Caki2 (cell line): ENCODE data around the gene GLRX5. TPM values are rescaled to one million over a fixed set of nuclear protein-coding genes. Genes with fewer than 3 reads are reported as not detected.

Experiments
- DNase-seq: peaks from one replicate; pipeline ENCODE4 v3.0.0-alpha.2; 2015; ENCODE audit warnings: low read depth
- in situ Hi-C: cut with HindIII; loops from 2 replicates; pipeline ENCODE4 v1.10.0; 2016; ENCODE audit warnings: low sequenced_read_pairs, low pct_unique_long_range_greater_than_20kb, mixed read lengths
- total RNA-seq: library from RNA; depleted of rRNA; stranded (reverse); fragments of >200 nt; shearing (Covaris generic); gene quantifications from 2 replicates; pipeline ENCODE4 v1.2.3, GENCODE V29; 2014; ENCODE audit warnings: low replicate concordance

The GLRX5 gene
- total RNA-seq, 1 experiment from 2014 or later = 41.8 TPM

DNA sequence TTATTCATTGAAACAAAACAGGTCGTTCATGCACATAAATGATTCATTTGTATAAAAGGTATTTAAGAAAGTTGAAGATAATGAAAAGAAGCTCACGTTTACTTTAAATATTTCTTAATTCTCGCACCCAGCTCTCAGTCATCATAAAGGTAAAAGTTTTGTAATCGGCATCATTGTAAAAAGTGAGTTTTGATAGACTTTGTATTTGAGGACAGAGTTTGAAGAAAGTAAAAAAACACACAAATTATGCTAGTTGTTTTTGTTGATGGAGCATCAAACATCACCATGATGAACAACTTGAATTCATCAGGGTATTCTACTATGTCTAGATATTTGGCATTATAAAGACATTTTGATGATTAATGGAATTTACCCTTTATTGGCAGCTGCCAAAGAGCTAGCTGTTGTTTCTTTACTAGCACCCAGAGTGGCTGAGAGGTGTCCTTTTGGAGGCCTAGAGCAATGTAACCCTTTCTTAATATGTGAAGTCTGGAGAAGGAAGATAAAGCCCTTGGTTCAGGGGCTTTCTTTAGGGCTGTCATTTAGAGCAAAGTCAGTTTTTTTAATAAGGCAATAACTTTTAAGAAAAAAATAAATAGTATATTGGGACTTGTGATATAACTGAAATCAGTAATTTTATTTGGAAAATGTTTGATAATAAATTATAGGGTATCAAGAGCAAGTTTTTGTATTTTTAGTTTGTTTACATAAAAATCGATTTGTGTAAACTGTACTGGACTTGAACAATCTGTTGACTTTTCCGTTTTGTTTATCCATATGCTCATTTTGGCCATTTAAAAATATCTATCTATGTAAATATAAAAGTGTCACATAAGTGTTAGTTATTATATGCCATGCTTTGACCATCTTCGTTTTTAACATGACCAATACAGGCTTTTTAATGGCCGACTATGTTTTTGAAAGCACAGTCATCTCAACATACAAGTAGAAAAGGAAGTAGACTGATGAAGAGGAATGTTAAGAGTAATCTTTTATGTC is 7.4 kb downstream of the GLRX5 start:
- DNase-seq = no peak
- in situ Hi-C loops = no loop called here

DNA sequence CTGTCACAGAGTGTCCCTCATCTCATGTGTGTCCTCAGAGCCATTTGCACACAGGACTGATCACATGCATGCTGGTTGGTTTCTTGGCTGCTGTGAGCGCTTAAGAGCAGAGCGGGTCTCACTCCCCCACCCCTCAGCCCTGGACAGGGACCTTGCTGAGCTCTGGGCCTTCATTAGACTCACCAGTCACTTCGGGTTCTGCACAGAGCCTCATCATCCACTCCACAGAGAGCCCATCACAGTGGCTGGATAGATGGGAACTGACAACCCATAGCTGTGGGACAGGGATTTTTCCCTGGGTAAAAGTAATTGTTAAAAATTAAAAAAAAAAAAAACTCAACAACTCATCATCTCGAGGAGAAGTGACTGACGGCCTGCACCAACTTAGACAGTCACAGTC is 8.2 kb downstream of the GLRX5 start:
- DNase-seq = no peak
- in situ Hi-C loops = no loop called here

DNA sequence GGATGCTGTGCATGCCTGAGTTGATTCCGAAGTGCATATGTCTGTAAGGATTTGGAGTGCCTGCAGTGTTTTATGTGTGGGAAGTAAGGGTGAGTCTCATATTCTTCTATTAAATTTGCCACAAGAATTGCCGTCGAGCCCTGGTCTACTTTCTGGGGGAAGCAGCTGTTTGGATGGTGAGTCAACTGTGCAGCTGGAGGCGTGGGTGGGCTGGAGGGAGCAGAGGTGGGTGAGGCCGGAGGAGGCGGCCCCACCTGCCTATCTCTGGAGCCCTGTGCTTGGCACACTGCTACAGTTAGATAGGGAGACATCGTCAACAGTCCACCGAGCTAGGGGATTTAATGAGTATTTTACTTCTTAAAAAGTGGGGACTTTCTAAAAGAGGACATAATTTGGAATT is 9.7 kb downstream of the GLRX5 start:
- in situ Hi-C loops = no loop called here
- no peak for DNase-seq

DNA sequence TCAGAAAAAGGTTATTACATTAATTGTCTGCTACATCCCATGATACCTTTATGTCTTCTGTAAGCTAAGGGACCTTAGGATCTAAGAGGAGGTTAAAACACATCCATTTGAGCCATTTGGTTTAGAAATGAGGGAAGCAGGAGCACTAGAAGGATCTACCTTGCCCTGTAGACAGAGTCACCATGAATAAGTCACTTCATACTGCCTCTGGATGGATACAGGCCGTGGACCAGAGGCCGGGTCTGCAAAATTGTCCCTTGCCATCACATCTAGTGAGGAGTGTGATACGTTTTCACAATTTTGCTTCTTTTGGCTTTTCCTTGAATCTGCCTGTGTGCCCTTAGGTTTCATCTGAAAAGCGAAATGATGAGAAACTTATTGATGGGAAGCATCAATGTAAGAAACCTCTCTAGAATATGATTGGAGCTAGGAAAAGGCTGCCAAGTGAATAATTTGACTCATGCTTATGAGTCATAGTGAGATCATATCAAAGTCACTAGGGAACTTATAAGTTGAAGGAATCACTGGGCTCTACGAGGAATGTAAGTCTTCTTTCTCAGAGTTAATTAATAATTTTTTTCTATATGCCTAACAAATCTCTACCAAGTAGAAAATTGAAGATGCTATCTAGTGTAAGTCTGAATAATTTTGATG is 10.8 kb downstream of the GLRX5 start:
- in situ Hi-C loops = no loop called here

DNA sequence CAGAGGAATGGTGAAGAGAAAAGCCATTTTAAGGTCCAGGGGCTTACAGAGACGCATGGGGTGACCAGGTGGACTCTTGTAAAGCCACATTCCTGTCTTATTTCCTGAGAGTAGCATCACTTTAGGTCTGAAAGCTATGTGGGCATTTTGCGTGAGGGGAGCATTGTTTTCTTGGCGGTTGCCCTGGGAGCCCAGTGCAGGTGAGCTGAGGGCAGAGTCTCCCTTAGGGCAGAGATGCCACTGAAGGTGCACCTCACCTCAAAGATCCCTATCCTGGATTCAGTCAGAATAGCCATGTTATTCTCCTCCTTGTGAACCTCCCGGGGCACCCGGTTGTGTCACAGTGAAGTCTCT is 12.4 kb downstream of the GLRX5 start:
- in situ Hi-C loops = no loop called here
- peak; percentile 3 for DNase-seq

More for the DNA sequence above, 10.8 kb downstream of the GLRX5 start:
- peak; percentile 67 for DNase-seq

DNA sequence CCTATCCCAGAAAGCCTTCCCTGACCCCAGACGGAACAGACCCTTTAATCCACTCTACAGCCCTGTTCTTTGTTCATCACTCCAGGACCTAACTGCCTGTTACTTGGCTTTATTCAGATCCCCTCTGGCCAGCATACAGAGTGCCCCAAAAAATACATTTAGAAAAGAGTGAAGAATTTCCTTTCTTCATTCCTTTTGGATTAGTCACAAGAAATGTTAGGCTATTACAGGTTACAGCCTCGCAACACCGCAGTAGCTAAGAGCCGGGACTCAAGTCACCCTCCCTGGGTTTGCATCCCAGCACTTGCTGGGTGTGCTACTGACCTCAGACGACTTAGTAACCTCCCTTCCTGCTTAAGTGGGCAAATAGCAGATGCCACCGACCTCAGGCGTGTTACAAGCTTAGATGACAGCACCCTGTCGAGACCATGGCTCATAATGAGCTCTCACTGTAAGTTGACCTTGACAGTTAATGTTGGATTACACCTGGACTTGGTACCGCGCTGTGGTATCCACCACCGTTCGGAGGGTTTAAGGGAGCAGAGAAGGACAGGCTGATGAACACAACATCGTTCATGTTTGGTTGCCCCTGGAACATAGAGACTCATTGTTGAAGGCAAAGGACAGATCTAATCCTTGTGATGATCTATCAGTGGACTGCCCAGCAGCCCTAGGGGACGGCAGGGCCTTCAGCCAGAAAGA is 12.9 kb downstream of the GLRX5 start:
- in situ Hi-C loops = no loop called here
- peak; percentile 50 for DNase-seq

DNA sequence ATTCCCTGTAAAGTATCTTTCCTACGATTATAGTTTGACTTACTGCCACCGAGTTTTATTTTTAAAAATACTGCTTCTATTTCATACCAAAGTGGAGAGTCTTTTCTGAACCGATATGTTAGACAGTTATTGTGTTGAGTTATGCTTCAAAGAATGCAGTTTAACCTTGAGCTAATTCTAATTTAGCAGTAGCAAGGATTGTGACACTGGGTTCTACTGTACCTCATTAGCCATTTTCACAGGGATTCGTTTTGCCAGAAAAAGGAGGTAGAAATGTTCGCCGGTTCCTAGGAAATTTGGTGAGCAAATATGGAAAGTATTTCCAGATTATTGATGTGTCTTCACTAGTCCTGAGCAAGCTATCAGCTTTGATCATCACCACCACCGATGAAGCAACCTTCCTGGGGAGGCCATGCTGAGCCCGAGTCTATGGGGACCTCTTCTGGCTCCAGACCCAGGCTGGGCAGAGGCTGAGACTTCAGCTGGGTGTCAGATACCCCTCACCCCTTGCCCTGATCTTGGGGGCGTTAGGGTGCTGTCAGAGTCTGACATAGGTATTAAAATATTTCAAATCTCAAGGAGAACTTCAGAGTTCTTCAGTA is 13.6 kb downstream of the GLRX5 start:
- no peak for DNase-seq
- in situ Hi-C loops = no loop called here

DNA sequence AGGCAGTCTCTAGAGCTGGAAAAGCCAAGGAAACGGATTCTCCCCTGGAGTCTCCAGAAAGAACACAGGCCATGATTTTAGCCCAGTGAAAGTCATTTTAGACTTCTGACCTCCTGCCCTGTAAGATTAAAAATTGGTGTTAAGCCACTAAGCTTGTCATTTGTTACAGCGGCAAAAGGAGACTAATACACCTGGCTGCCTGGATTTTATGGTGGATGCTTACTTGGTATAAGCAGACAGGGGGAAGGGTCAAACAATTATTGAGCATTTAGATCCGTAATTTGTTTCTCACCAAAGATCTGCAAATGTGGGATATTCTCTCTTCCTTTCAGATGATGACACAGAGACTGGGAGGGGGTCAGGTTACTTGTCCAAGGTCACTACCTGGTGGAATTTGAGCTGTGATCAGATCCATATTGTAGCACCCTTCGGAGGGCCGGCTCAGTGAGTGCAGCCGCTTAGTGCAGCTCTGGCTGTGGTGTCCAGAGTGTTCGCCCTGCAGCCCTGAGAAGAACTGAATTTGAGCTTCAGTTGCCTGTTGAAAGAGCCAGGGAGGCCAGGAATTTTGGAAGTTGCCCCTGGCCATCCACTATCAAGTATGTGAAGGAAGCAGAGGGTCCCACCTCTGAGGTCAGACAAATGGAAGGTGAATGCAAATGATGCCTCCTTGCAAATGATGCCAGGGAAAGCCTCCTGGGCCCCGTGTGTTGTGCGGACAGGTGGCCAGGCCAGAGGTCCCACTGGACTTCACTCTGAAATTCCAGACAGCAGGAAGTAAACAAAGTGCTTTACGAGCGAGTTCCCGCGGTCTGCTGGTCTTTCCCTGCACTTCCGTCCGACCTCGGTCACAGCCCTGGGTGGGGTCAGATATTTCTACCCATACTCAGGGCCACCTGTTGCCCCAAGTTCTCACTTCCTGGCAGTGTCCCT is 15.1 kb downstream of the GLRX5 start:
- in situ Hi-C loops = no loop called here

DNA sequence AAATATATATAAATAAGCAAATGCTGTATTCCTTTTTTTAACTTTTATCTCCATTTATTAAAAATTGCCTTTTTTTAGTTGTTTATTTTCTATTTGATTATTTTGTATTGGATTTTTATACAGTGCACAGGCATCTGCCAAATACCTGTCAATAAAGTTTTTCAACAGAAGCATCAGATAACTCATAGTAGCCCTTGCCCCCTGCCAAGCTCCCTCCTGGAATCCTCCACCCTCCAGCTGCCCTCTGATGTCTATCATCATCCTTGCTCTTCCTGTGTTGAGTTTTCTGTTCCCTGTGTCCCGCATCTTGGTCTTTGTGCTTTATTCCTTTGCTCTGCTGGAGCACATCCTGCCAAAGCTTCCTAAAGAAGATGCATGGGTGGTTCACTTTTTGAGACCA is 16.6 kb downstream of the GLRX5 start:
- DNase-seq = no peak
- in situ Hi-C loops = no loop called here

More for the DNA sequence above, 15.1 kb downstream of the GLRX5 start:
- no peak for DNase-seq

DNA sequence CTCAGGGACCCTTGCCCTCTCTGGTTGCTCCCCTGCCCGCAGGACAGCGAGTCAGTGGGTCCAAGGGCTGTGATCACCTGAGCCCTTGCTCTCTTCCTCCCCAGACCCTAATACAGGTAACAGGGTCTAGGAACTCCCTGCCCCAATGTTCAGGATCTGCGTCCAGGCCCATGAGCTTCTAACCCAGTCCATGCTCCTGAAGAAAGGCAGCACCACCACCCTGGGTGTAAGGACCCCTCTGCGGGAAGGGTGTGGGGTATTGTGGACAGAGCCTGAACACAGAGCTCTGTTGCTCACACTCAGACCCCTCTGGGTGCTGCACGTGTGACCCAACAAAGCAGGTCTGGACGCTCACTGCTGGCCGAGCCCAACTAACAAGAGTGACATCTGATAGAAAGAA is 18.3 kb downstream of the GLRX5 start:
- in situ Hi-C loops = no loop called here

DNA sequence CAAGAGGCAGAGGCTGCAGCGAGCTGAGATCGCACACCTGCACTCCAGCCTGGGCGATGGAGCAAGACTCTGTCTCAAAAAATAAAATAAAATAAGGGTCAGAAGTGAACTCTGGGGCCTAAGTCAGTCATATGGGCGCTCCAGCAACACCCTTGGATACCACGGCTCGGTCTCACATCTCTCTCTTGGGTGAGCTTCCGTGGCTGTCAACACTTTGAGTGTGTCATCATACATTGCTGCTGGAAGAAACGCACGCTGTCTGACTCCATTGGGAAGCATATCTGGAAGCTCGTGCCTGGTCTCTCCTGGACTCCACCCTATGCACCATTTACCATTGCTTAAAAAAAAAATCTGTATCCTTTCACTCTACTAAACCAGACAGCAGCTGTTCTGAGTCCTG is 20.2 kb downstream of the GLRX5 start:
- DNase-seq = no peak
- in situ Hi-C loops = no loop called here

More for the DNA sequence above, 18.3 kb downstream of the GLRX5 start:
- no peak for DNase-seq

DNA sequence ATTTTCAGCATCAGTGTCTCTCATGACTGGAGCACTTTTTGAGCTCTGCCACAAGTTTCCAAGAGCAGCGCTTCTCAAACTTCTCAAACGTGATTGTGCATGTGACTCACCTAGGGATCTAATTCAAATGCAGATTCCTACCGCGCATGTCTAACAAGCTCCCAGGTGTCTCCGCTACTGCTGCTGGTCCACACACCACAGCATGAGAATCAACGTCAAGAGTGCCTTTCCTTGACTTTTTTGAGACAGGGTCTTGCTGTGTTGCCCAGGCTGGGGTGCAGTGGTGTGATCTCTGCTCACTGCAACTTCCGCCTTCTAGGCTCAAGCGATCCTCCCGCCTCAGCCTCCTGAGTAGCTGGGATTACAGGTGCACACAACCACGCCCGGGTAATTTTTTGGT is 22.4 kb downstream of the GLRX5 start:
- in situ Hi-C loops = no loop called here
- DNase-seq = no peak

DNA sequence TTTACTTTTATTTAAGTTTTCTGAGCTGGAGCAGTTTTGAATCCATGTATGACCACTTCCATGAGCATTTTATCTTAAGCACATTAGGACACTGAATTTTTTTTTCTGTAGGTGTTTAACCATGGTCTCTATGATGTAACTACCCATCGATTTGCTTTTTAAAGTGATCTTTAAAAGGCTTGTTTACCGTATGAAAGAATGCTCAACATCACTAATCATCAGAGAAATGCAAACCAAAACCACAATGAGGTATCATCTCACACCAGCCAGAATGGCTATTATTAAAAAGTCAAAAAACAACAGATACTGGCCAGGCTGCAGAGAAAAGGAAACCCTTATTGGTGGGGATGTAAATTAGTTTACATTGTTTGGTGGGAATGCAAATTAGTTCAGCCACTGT is 23.0 kb downstream of the GLRX5 start:
- in situ Hi-C loops = no loop called here
- no peak for DNase-seq

DNA sequence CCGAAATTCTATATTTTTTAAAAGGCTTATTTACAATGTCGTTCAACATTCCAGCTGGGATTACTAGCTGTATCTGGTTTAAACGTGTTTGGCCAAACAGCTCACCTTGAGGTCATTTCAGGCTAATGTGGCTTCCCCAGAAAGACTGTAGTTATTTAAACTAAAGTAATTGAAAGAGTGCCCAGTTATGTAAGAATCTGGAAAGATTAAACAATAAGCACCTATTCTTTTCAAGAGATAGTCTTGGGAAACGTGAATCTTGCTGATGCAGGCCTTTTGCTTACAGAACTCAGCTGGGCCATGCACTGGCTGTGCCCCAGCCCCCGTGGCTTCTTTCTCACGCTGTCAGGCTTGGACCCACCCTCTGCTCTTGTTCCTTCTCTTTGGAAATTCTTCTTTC is 24.4 kb downstream of the GLRX5 start:
- DNase-seq = no peak
- in situ Hi-C loops = no loop called here

DNA sequence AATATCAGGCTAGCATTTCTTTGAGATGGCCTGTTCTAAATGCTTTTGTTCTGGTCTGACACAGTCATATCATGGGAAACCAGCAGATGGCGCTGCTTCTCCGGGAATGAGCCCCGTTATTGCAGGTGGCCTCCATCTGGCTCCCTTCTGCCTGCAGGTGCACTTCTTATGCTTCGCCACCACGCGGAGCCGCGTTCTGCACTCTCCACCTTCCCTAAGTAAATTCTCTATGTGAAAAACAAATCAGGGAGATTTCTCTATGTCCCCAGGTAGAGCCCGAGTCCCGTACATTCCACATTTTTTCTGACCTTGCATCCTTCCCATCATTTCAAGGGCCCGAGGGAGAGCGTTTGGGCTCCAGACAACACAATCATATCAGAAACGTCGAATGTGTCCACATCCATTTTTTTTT is 26.2 kb downstream of the GLRX5 start:
- peak; percentile 61 for DNase-seq
- in situ Hi-C loops = no loop called here

DNA sequence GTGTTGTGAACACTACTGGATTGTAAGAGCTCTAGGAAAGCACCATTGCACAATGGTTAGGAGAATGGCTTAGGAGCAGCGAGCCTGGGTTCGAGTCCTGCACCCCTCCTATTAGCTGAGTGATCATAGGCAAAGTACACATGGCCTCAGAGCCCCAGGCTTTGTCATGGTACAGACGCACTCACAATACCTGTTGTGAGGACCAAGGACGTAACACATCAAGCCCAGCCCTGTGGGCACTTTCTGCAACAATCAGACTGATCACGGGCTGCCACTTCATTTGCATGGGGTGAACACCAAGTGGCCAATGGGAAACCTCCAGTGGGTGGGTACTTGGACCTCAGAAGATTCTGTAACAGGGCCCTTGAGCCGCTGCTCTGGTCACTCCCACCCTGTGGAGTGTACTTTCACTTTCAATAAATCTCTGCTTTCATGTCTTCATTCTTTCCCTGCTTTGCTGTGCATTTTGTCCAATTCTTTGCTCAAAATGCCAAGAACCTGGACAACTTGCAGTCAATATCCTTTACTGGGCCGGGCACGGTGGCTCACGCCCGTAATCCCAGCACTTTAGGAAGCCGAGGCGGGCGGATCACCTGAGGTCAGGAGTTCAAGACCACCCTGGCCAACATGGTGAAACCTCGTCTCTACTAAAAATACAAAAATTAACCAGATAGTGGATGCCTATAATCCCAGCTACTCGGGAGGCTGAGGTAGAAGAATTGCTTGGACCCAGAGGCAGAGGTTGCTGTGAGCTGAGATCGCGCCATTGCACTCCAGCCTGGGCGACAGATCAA is 28.2 kb downstream of the GLRX5 start:
- DNase-seq = no peak
- in situ Hi-C loops = no loop called here

DNA sequence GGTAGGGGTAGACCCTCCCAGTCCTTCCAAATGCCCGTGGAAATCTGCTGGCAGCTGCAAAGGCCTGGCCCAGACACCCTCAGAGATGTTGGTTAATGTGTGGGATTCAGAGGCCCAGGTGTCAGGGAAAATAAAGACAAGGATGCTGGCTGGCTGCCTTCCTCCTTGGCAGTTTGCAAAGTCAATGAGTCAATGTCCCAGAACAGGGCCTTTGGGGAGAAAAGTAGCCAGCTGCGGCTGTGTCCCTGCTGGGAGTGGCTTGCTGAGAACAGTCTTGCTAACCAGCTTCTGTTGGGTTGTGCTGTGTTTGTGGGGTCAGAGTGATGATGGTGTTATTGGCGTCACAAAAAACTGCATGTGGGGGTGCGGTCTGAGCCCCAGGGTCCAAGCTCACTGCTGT is 29.2 kb downstream of the GLRX5 start:
- no peak for DNase-seq
- in situ Hi-C loops = no loop called here
